Keratinocyte (primary cell): ENCODE results near the gene PRSS50. TPM values are rescaled to one million over a fixed set of nuclear protein-coding genes. Genes with fewer than 3 reads are reported as not detected.

Experiments used
- DNase-seq: peaks from one replicate; pipeline ENCODE4 v3.0.0-alpha.2; 2011; ENCODE audit warnings: low read depth, missing footprints, low spot score
- FAIRE-seq: peaks from 2 replicates; lab custom pipeline; 2011; peaks lifted over from hg19 to GRCh38; lab: Jason Lieb, UNC
- H2AFZ ChIP-seq: 2 replicates; pipeline ENCODE4 v1.6.0; 2012; ENCODE audit warnings: low read length, control low read depth, inconsistent platforms; ENCODE audit not compliant: control insufficient read depth
- H3K27ac ChIP-seq: 2 replicates; pipeline ENCODE4 v1.5.1; 2011; ENCODE audit warnings: low read length; ENCODE audit not compliant: control insufficient read depth, insufficient read depth
- H3K27me3 ChIP-seq: 3 replicates; pipeline ENCODE4 v1.6.0; 2011; ENCODE audit warnings: low read length; ENCODE audit not compliant: control insufficient read depth, insufficient read depth; ENCODE audit errors: extremely low read depth
- H3K36me3 ChIP-seq, 2 experiments: 2 replicates in 1 of 2; 3 replicates in 1 of 2; pipeline ENCODE4 v1.5.1; 2011; ENCODE audit warnings: low read length in 2 of 2, mild to moderate bottlenecking in 1 of 2; ENCODE audit not compliant: control insufficient read depth in 2 of 2, insufficient read depth in 2 of 2; ENCODE audit errors: extremely low read depth in 1 of 2
- H3K4me1 ChIP-seq: 3 replicates; pipeline ENCODE4 v1.5.1; 2011; ENCODE audit warnings: low read length; ENCODE audit not compliant: control insufficient read depth, insufficient read depth; ENCODE audit errors: extremely low read depth
- H3K4me2 ChIP-seq: 3 replicates; pipeline ENCODE4 v1.6.0; 2011; ENCODE audit warnings: low read depth, low read length; ENCODE audit not compliant: control insufficient read depth, insufficient read depth; ENCODE audit errors: extremely low read depth
- H3K4me3 ChIP-seq, 3 experiments: fragments of 200-600 bp in 1 of 3; sonication (generic) in 1 of 3; 2 replicates in 2 of 3; 3 replicates in 1 of 3; pipeline ENCODE4 v1.5.1; 2011 to 2016; ENCODE audit warnings: low read length in 3 of 3, mild to moderate bottlenecking in 3 of 3, control low read depth in 2 of 3, inconsistent platforms in 1 of 3, low read depth in 1 of 3, mixed read lengths in 1 of 3, mixed run types in 1 of 3, moderate library complexity in 1 of 3; ENCODE audit not compliant: control insufficient read depth in 2 of 3, insufficient read depth in 2 of 3; ENCODE audit errors: extremely low read depth in 1 of 3
- H3K79me2 ChIP-seq: 2 replicates; pipeline ENCODE4 v1.6.0; 2012; ENCODE audit warnings: low read length; ENCODE audit not compliant: control insufficient read depth, insufficient read depth
- H3K9ac ChIP-seq: 3 replicates; pipeline ENCODE4 v1.6.0; 2011; ENCODE audit warnings: low read length; ENCODE audit not compliant: control insufficient read depth, insufficient read depth; ENCODE audit errors: extremely low read depth
- H3K9me1 ChIP-seq: 3 replicates; pipeline ENCODE4 v1.6.0; 2011; ENCODE audit warnings: low read length; ENCODE audit not compliant: control insufficient read depth, insufficient read depth; ENCODE audit errors: extremely low read depth
- H3K9me3 ChIP-seq: 2 replicates; pipeline ENCODE4 v1.5.1; 2012; ENCODE audit warnings: low read depth, low read length; ENCODE audit not compliant: control insufficient read depth
- H4K20me1 ChIP-seq: 3 replicates; pipeline ENCODE4 v1.6.0; 2011; ENCODE audit warnings: low read length; ENCODE audit not compliant: control insufficient read depth, insufficient read depth; ENCODE audit errors: extremely low read depth
- EZH2 ChIP-seq: IDR thresholded peaks from one replicate; pipeline ENCODE4 v1.6.1; 2012; ENCODE audit warnings: inconsistent platforms, mild to moderate bottlenecking, low read length, moderate library complexity
- dilution Hi-C: fragments of 300-500 bp; cut with MboI; formaldehyde crosslinking; loops from one replicate; pipeline ENCODE4 v1.7.0; 2020; ENCODE audit warnings: low sequenced_read_pairs; ENCODE audit not compliant: extremely low pct_ligation_motif_present
- polyA plus RNA-seq, 5 experiments: library from polyadenylated mRNA; depleted of rRNA in 3 of 5; stranded (reverse) in 3 of 5; stranded (forward) in 1 of 5; unstranded in 1 of 5; fragments of >200 nt; gene quantifications; 1 replicate in 1 of 5; 2 replicates in 3 of 5; 3 replicates in 1 of 5; pipeline versions ENCODE4 v1.2.1 to v1.2.3, GENCODE V29; 2011 to 2012; ENCODE audit warnings: missing spikeins in 2 of 5, low read depth in 1 of 5, low replicate concordance in 1 of 5
- TF ChIP-seq, protein P1 (sequence below), 3 experiments: IDR thresholded peaks in 1 of 3; conservative IDR thresholded peaks in 1 of 3; optimal IDR thresholded peaks in 1 of 3; 2 replicates in 2 of 3; 3 replicates in 1 of 3; pipeline versions ENCODE3 to v1.5.1; 2011; ENCODE audit warnings: low read length in 3 of 3, mild to moderate bottlenecking in 3 of 3, moderate library complexity in 2 of 3, control low read depth in 1 of 3, inconsistent platforms in 1 of 3; ENCODE audit not compliant: insufficient read depth in 2 of 3; ENCODE audit errors: extremely low read depth in 1 of 3

PRSS50 gene
- polyA plus RNA-seq, 1 donor (not counting 4 experiments of a cell fraction or from before 2014, with no cell fraction given) = not detected

GRCh38 chr3:46748170-46748569 lies 30.5 kb upstream of the PRSS50 start:
- dilution Hi-C loops = no loop called here
- no peak overlapping the region for H3K4me2 ChIP-seq
- no peak overlapping the region for H2AFZ ChIP-seq
- no peaks in the 10 kb centered on the region for H3K27me3 ChIP-seq
- H3K9me3 ChIP-seq = no peaks in the 10 kb centered on the region
- H3K27ac ChIP-seq = no peak overlapping the region
- no peaks in the 10 kb centered on the region for H3K36me3 ChIP-seq
- H3K9ac ChIP-seq = no peak overlapping the region
- H3K4me3 ChIP-seq = no peak overlapping the region
- no peaks in the 10 kb centered on the region for H3K9me1 ChIP-seq
- no peaks in the 10 kb centered on the region for H3K79me2 ChIP-seq
- no peaks in the 10 kb centered on the region for H4K20me1 ChIP-seq
- no peaks in the 10 kb centered on the region for H3K4me1 ChIP-seq
- DNase-seq = no peak
- no peak for FAIRE-seq
- TF ChIP-seq EZH2 = no peak
- TF ChIP-seq, protein P1, sequence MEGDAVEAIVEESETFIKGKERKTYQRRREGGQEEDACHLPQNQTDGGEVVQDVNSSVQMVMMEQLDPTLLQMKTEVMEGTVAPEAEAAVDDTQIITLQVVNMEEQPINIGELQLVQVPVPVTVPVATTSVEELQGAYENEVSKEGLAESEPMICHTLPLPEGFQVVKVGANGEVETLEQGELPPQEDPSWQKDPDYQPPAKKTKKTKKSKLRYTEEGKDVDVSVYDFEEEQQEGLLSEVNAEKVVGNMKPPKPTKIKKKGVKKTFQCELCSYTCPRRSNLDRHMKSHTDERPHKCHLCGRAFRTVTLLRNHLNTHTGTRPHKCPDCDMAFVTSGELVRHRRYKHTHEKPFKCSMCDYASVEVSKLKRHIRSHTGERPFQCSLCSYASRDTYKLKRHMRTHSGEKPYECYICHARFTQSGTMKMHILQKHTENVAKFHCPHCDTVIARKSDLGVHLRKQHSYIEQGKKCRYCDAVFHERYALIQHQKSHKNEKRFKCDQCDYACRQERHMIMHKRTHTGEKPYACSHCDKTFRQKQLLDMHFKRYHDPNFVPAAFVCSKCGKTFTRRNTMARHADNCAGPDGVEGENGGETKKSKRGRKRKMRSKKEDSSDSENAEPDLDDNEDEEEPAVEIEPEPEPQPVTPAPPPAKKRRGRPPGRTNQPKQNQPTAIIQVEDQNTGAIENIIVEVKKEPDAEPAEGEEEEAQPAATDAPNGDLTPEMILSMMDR (optimal IDR thresholded peaks at IDR 0.05 in 1 of 3, IDR thresholded peaks at IDR 0.05 in 1 of 3, conservative IDR thresholded peaks at IDR 0.05 in 1 of 3; ENCODE audit: extremely low read depth in 1 of 3, insufficient read depth in 2 of 3, low read length in 3 of 3) = no peak

- no peaks in the 10 kb centered on the region for H3K79me2 ChIP-seq
- no peak overlapping the region for H3K27ac ChIP-seq
- FAIRE-seq (no peak), DNase-seq (no peak)
- H3K36me3 ChIP-seq = no peaks in the 10 kb centered on the region
- H3K4me2 ChIP-seq = no peak overlapping the region
- no peak overlapping the region for H3K4me3 ChIP-seq
- H3K9me1 ChIP-seq = no peaks in the 10 kb centered on the region
- no peak overlapping the region for H3K9ac ChIP-seq
- H4K20me1 ChIP-seq = no peaks in the 10 kb centered on the region
- dilution Hi-C loops = no loop called here
- no peak overlapping the region for H2AFZ ChIP-seq
- no peaks in the 10 kb centered on the region for H3K4me1 ChIP-seq
- H3K9me3 ChIP-seq = no peaks in the 10 kb centered on the region
- TF ChIP-seq, protein P1 (optimal IDR thresholded peaks at IDR 0.05 in 1 of 3, IDR thresholded peaks at IDR 0.05 in 1 of 3, conservative IDR thresholded peaks at IDR 0.05 in 1 of 3; ENCODE audit: extremely low read depth in 1 of 3, insufficient read depth in 2 of 3, low read length in 3 of 3) = no peak
- no peak for TF ChIP-seq EZH2
- no peaks in the 10 kb centered on the region for H3K27me3 ChIP-seq
Observed at GRCh38 chr3:46746711-46747110, 29.0 kb upstream of the PRSS50 start.
